ENCODE results near the gene GIT2. TPM values are rescaled to one million over a fixed set of nuclear protein-coding genes. Genes with fewer than 3 reads are reported as not detected.

GIT2 gene
- total and polyA plus RNA-seq, 2 donors (not counting 1 experiment from before 2014, with no cell fraction given): 75.2 to 163 TPM

GRCh38 chr12:109998241-109998903, 2.2 kb upstream of the GIT2 start:
- intact Hi-C loops (cut with micrococcal nuclease): loop anchor here (2.0 to 10.0 kb wide), 3 partner anchors 114 to 286 kb away; partner anchors contain the start of genes ATP2A2, FAM222A and GLTP
- Mint-ChIP-seq H3K27me3 (no peaks in the 10 kb centered on the region), H3K4me1 (peaks cover 72% of the 10 kb centered on the region)

More at GRCh38 chr12:109998241-109998903, 2.2 kb upstream of the GIT2 start:
- ChIA-PET POLR2A (interaction anchor here (0.9 to 4.4 kb wide), 2 partner anchors 14 to 38 kb away, joined by 7 to 32 read pairs; no protein-coding TSS in a partner anchor), CTCF (interaction anchor here (0.5 to 6.8 kb wide), 2 partner anchors 14 to 211 kb away, joined by 3 to 46 read pairs; no protein-coding TSS in a partner anchor)
- H3K9ac ChIP-seq (ENCODE audit: low read length): peak overlapping the region; percentile 78
- peaks cover 86% of the 10 kb centered on the region for H3K79me2 ChIP-seq (ENCODE audit: control insufficient read depth, insufficient read depth, low read length)
- H3K27me3 ChIP-seq (replicated peaks in 1 of 4; ENCODE audit: control extremely low read depth in 1 of 4, control insufficient read depth in 3 of 4, insufficient read depth in 4 of 4, low read length in 3 of 4): no peaks in the 10 kb centered on the region
- Mint-ChIP-seq H3K9me3 (ENCODE audit: insufficient read depth) (no peaks in the 10 kb centered on the region), H3K4me3 (peak overlapping the region; percentile 90), H3K27ac (peak overlapping the region; percentile 98)
- peak overlapping the region; percentile 84 for H3K4me2 ChIP-seq (replicated peaks; ENCODE audit: low read depth, low read length, poor library complexity, severe bottlenecking)
- TF ChIP-seq EZH2 (IDR thresholded peaks at IDR 0.05; ENCODE audit: borderline replicate concordance, insufficient read depth, low read depth, low read length, poor library complexity, severe bottlenecking): no peak
- no peak for TF ChIP-seq CTCF (IDR thresholded peaks at IDR 0.05)
- H3K27ac ChIP-seq (ENCODE audit: low read length in 2 of 2): peak overlapping the region; percentile 93 to 97
- no peaks in the 10 kb centered on the region for H3K9me3 ChIP-seq (ENCODE audit: control extremely low read depth in 1 of 3, control insufficient read depth in 2 of 3, insufficient read depth in 1 of 3, low read length in 2 of 3)
- DNase-seq (no peak), ATAC-seq (ENCODE audit: low read depth) (no peak)
- 93% methylated on average over 3 of the region's 9 CpGs for WGBS (ENCODE audit: insufficient coverage)
- peak overlapping the region; percentile 76 to 93 (median 83) for H3K4me3 ChIP-seq (ENCODE audit: control extremely low read depth in 1 of 5, extremely low read depth in 1 of 5, insufficient read depth in 1 of 5, low read depth in 2 of 5, low read length in 4 of 5)
- H4K20me1 ChIP-seq (ENCODE audit: control insufficient read depth, insufficient read depth, low read length, poor library complexity, severe bottlenecking): peaks cover 23% of the 10 kb centered on the region
- H3K4me1 ChIP-seq (ENCODE audit: control insufficient read depth in 2 of 2, insufficient read depth in 2 of 2, low read length in 2 of 2): peaks cover 49 to 65% of the 10 kb centered on the region in 2 donors
- peak overlapping the region; percentile 77 for H2AFZ ChIP-seq (ENCODE audit: insufficient read depth, low read depth, low read length, poor library complexity, severe bottlenecking)
- peaks cover 6 to 10% of the 10 kb centered on the region in 2 experiments for H3K36me3 ChIP-seq (replicated peaks in 1 of 2; ENCODE audit: control extremely low read depth in 1 of 2, control insufficient read depth in 1 of 2, extremely low read depth in 1 of 2, insufficient read depth in 2 of 2, low read length in 1 of 2)

Data from B cell (primary cell).